HG02973 (cell line): ENCODE measurements around the gene C11orf91.
"Not testable (repeated sequence)": the region's sequence is repeated elsewhere in the genome, so short reads cannot be mapped to it uniquely, and the experiment has no call there.

ENCODE experiments used
- ATAC-seq: cut with Tn5 transposase; IDR thresholded peaks from one replicate; pipeline ENCODE4 v1.9.1; 2021; ENCODE audit warnings: moderate library complexity; ENCODE audit not compliant: unreplicated experiment

C11orf91 gene

GRCh38 chr11:33700502-33701271 lies at the start of gene C11orf91:
Gene C11orf91 (minus strand): TSS chr11:33700826. CDS start chr11:33700740, 86 bp downstream.
- peak; percentile 84 for ATAC-seq

- no peak for ATAC-seq
These were observed 47.4 kb upstream of the C11orf91 start for GRCh38 chr11:33747979-33748378.

GRCh38 chr11:33743291-33743690 lies 42.7 kb upstream of the C11orf91 start:
- no peak for ATAC-seq

- ATAC-seq: peak; percentile 44
These were observed 41.7 kb upstream of the C11orf91 start for GRCh38 chr11:33742249-33742851.

GRCh38 chr11:33741806-33742205 lies 41.2 kb upstream of the C11orf91 start:
- no peak for ATAC-seq

GRCh38 chr11:33737362-33737821 lies 36.8 kb upstream of the C11orf91 start:
- no peak for ATAC-seq

- ATAC-seq: peak; percentile 56
These were observed 35.7 kb upstream of the C11orf91 start, which contains the start of gene CD59 for GRCh38 chr11:33736148-33736812. Gene CD59 (minus strand): TSS chr11:33736423. CDS start chr11:33722445, 13,978 bp downstream.

GRCh38 chr11:33735271-33736147 lies 34.9 kb upstream of the C11orf91 start:
- ATAC-seq: peak; percentile 56

GRCh38 chr11:33734441-33735270 lies 34.0 kb upstream of the C11orf91 start:
- no peak for ATAC-seq

GRCh38 chr11:33733980-33734379 lies 33.4 kb upstream of the C11orf91 start:
- no peak for ATAC-seq

GRCh38 chr11:33731723-33732531 lies 31.3 kb upstream of the C11orf91 start:
- ATAC-seq: no peak

GRCh38 chr11:33730716-33731115 lies 30.1 kb upstream of the C11orf91 start:
- no peak for ATAC-seq

- not testable (repeated sequence) for ATAC-seq
These were observed 28.5 kb upstream of the C11orf91 start for GRCh38 chr11:33729072-33729664.

- not testable (repeated sequence) for ATAC-seq
These were observed 26.9 kb upstream of the C11orf91 start for GRCh38 chr11:33727539-33727938.

GRCh38 chr11:33725496-33725895 lies 24.9 kb upstream of the C11orf91 start:
- no peak for ATAC-seq

GRCh38 chr11:33724644-33725035 lies 24.0 kb upstream of the C11orf91 start:
- ATAC-seq: no peak

- no peak for ATAC-seq
These were observed 22.7 kb upstream of the C11orf91 start for GRCh38 chr11:33723238-33723881.

GRCh38 chr11:33722590-33723234 lies 22.1 kb upstream of the C11orf91 start:
- ATAC-seq: peak; percentile 85
